Glomerular visceral epithelial cell (primary cell): ENCODE measurements around the gene SPHK2.
A peak's percentile ranks its signal among the peaks of the same experiment; 100 is the strongest.
"Not testable (repeated sequence)": the region's sequence is repeated elsewhere in the genome, so short reads cannot be mapped to it uniquely, and the experiment has no call there.

Experiments
- DNase-seq: peaks from one replicate; pipeline ENCODE4 v3.0.0-alpha.2; 2016; ENCODE audit errors: extremely low spot score

Gene SPHK2

GRCh38 chr19:48636859-48637448, 17.6 kb downstream of the SPHK2 start, which contains the start of gene DBP:
Gene DBP (minus strand): TSS chr19:48637379. CDS start chr19:48636994, 385 bp downstream.
- DNase-seq, result no peak

GRCh38 chr19:48637449-48637947, 18.2 kb downstream of the SPHK2 start:
- peak; percentile 99 for DNase-seq

GRCh38 chr19:48637948-48638830, 18.9 kb downstream of the SPHK2 start:
- peak; percentile 93 for DNase-seq

- no peak for DNase-seq
These were observed 19.6 kb downstream of the SPHK2 start for GRCh38 chr19:48638831-48639381.

- DNase-seq, result no peak
These were observed 20.4 kb downstream of the SPHK2 start for GRCh38 chr19:48639483-48640375.

- no peak for DNase-seq
These were observed 22.5 kb downstream of the SPHK2 start for GRCh38 chr19:48641850-48642249.

- DNase-seq, result no peak
These were observed 23.6 kb downstream of the SPHK2 start for GRCh38 chr19:48642862-48643261.

- DNase-seq, result no peak
These were observed 25.0 kb downstream of the SPHK2 start for GRCh38 chr19:48644355-48644754.

- DNase-seq, result peak; percentile 63
These were observed 25.7 kb downstream of the SPHK2 start for GRCh38 chr19:48644839-48645619.

GRCh38 chr19:48645620-48646000, 26.3 kb downstream of the SPHK2 start:
- no peak for DNase-seq

GRCh38 chr19:48646001-48646721, 26.9 kb downstream of the SPHK2 start, which contains the start of gene CA11:
Gene CA11 (minus strand): TSS chr19:48646187. CDS start chr19:48645632, 555 bp downstream.
- peak; percentile 88 for DNase-seq

GRCh38 chr19:48646722-48647216, 27.5 kb downstream of the SPHK2 start:
- DNase-seq, result no peak

GRCh38 chr19:48648134-48648533, 28.8 kb downstream of the SPHK2 start:
- DNase-seq, result no peak

GRCh38 chr19:48650974-48651682, 31.8 kb downstream of the SPHK2 start:
- DNase-seq, result no peak

- DNase-seq, result no peak
These were observed 32.4 kb downstream of the SPHK2 start for GRCh38 chr19:48651683-48652048.

GRCh38 chr19:48654299-48655059, 35.2 kb downstream of the SPHK2 start:
- no peak for DNase-seq

- DNase-seq, result peak; percentile 62
These were observed 37.7 kb downstream of the SPHK2 start for GRCh38 chr19:48656840-48657474.

GRCh38 chr19:48657828-48658227, 38.5 kb downstream of the SPHK2 start:
- DNase-seq, result not testable (repeated sequence)
